Mesendoderm (in vitro differentiated cells): ENCODE measurements around the gene SLC27A2. TPM values are rescaled to one million over a fixed set of nuclear protein-coding genes. Genes with fewer than 3 reads are reported as not detected.
"Not testable (repeated sequence)": the region's sequence is repeated elsewhere in the genome, so short reads cannot be mapped to it uniquely, and the experiment has no call there.

Source experiments
- DNase-seq: peaks from one replicate; pipeline ENCODE4 v3.0.0; 2013
- H2AK5ac ChIP-seq: 2 replicates; pipeline ENCODE4 v1.6.1; 2013; ENCODE audit warnings: low read length, inconsistent platforms
- H2BK120ac ChIP-seq: 2 replicates; pipeline ENCODE4 v1.6.1; 2013; ENCODE audit warnings: low read depth, mild to moderate bottlenecking, low read length, moderate library complexity, mixed read lengths
- H2BK15ac ChIP-seq: replicated peaks from 2 replicates; pipeline ENCODE4 v1.6.1; 2013; ENCODE audit warnings: low read depth, mild to moderate bottlenecking, moderate library complexity
- H2BK5ac ChIP-seq: 2 replicates; pipeline ENCODE4 v1.6.1; 2013; ENCODE audit warnings: low read length, inconsistent platforms
- H3K18ac ChIP-seq: 2 replicates; pipeline ENCODE4 v1.6.1; 2013; ENCODE audit warnings: mild to moderate bottlenecking, low read length, mixed read lengths
- H3K23ac ChIP-seq: one replicate; pipeline ENCODE4 v1.6.1; 2013; ENCODE audit warnings: low read length
- H3K27ac ChIP-seq: 2 replicates; pipeline ENCODE4 v1.5.1; 2013; ENCODE audit warnings: low read depth, mild to moderate bottlenecking, inconsistent platforms, low read length, moderate library complexity
- H3K27me3 ChIP-seq: 2 replicates; pipeline ENCODE4 v1.6.1; 2013; ENCODE audit warnings: low read length, control low read depth, mild to moderate bottlenecking, inconsistent platforms; ENCODE audit not compliant: insufficient read depth, poor library complexity
- H3K36me3 ChIP-seq: 2 replicates; pipeline ENCODE4 v1.6.1; 2013; ENCODE audit warnings: low read length, inconsistent platforms; ENCODE audit not compliant: control insufficient read depth, insufficient read depth
- H3K4ac ChIP-seq: one replicate; pipeline ENCODE4 v1.6.1; 2013; ENCODE audit warnings: low read depth, mild to moderate bottlenecking, low read length, moderate library complexity
- H3K4me1 ChIP-seq: 2 replicates; pipeline ENCODE4 v1.6.1; 2013; ENCODE audit warnings: low read depth, low read length, inconsistent platforms; ENCODE audit not compliant: control insufficient read depth
- H3K4me2 ChIP-seq: 2 replicates; pipeline ENCODE4 v1.6.1; 2013; ENCODE audit warnings: low read length
- H3K4me3 ChIP-seq: 2 replicates; pipeline ENCODE4 v1.5.1; 2013; ENCODE audit warnings: mild to moderate bottlenecking, low read length
- H3K56ac ChIP-seq: one replicate; pipeline ENCODE4 v1.6.1; 2013; ENCODE audit warnings: low read length
- H3K79me1 ChIP-seq: 2 replicates; pipeline ENCODE4 v1.6.1; 2013; ENCODE audit warnings: low read length, inconsistent platforms
- H3K79me2 ChIP-seq: 2 replicates; pipeline ENCODE4 v1.6.1; 2013; ENCODE audit warnings: mild to moderate bottlenecking, low read length; ENCODE audit not compliant: control insufficient read depth, insufficient read depth
- H3K9ac ChIP-seq: 2 replicates; pipeline ENCODE4 v1.6.1; 2013; ENCODE audit warnings: low read length, inconsistent platforms
- H4K5ac ChIP-seq: one replicate; pipeline ENCODE4 v1.6.1; 2013; ENCODE audit warnings: low read length
- H4K8ac ChIP-seq: one replicate; pipeline ENCODE4 v1.6.1; 2013; ENCODE audit warnings: low read depth, mild to moderate bottlenecking, control low read depth, low read length, moderate library complexity
- WGBS: extraction: QIAGEN DNeasy Blood & Tissue Kit; methylation state at CpG from one replicate; pipeline ENCODE4 v1.1.7; 2013; ENCODE audit warnings: low lambda C conversion rate, missing lambda C conversion rate; ENCODE audit not compliant: insufficient coverage; ENCODE audit errors: extremely low coverage; 5-methylcytosine and 5-hydroxymethylcytosine counted together
- polyA plus RNA-seq, 2 experiments: library from polyadenylated mRNA; stranded (reverse); fragments of 200-250 nt; gene quantifications; one replicate each; pipeline ENCODE4 v1.2.3, GENCODE V29; 2013

Gene SLC27A2
- 2.1 TPM for polyA plus RNA-seq (2013, experiment 1 of 2)
- polyA plus RNA-seq (2013, experiment 2 of 2): 2.0 TPM

DNA sequence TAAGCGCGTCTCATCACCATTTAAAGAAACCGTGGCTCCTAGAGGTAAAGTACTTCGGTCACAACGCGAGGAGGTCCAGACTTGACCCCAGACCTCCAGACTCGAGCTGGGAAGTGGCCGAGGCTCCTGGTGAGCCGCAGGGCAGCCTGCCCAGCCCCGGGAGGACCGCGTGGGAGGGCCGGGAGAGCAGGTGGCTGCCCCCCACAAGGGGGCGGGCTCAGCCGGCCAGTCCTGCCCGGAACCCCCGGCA lies at the start of gene SLC27A2:
TSS of gene SLC27A2 (plus strand) at position 228 of the 250 bp plus-strand sequence. CDS start 232 bp downstream, outside the sequence.
- no peaks in the 10 kb centered on the region for H3K79me1 ChIP-seq
- WGBS: no CpG with 5 or more reads among the region's 17 CpGs
- H3K18ac ChIP-seq: no peak within 1 kb of the TSS
- H3K4ac ChIP-seq: no peak within 1 kb of the TSS
- no peak within 1 kb of the TSS for H4K8ac ChIP-seq
- H3K4me2 ChIP-seq: peak within 1 kb of the TSS; percentile 77
- no peak within 1 kb of the TSS for H3K27ac ChIP-seq
- H3K56ac ChIP-seq: peak within 1 kb of the TSS; percentile 31
- peaks cover 20% of the 10 kb centered on the region for H3K27me3 ChIP-seq
- H3K36me3 ChIP-seq: no peaks in the 10 kb centered on the region
- H2BK5ac ChIP-seq: no peak within 1 kb of the TSS
- H4K5ac ChIP-seq: no peak within 1 kb of the TSS
- no peak within 1 kb of the TSS for H2BK120ac ChIP-seq
- no peak within 1 kb of the TSS for H2AK5ac ChIP-seq
- no peaks in the 10 kb centered on the region for H3K4me1 ChIP-seq
- no peak within 1 kb of the TSS for H3K23ac ChIP-seq
- H3K79me2 ChIP-seq: no peaks in the 10 kb centered on the region
- DNase-seq: peak; percentile 56
- no peak within 1 kb of the TSS for H2BK15ac ChIP-seq
- no peak within 1 kb of the TSS for H3K4me3 ChIP-seq
- H3K9ac ChIP-seq: peak within 1 kb of the TSS; percentile 20

- H3K27ac ChIP-seq, H3K4me1 ChIP-seq, H2BK5ac ChIP-seq, H2BK120ac ChIP-seq, DNase-seq, H4K8ac ChIP-seq, H2AK5ac ChIP-seq, H2BK15ac ChIP-seq, H3K23ac ChIP-seq, H3K36me3 ChIP-seq, H4K5ac ChIP-seq, H3K79me1 ChIP-seq, H3K4me3 ChIP-seq, H3K4ac ChIP-seq, H3K79me2 ChIP-seq, H3K4me2 ChIP-seq, H3K56ac ChIP-seq, H3K9ac ChIP-seq, H3K18ac ChIP-seq, H3K27me3 ChIP-seq: not testable (repeated sequence)
- no CpG with 5 or more reads among the region's 3 CpGs for WGBS
Measured at GRCh38 chr15:50132251-50132984, 49.6 kb upstream of the SLC27A2 start.

- Histone ChIP-seq H3K18ac (no peak overlapping the region), H3K4me1 (no peaks in the 10 kb centered on the region), H2BK15ac (no peak overlapping the region), H3K27ac (no peak overlapping the region), H3K4me3 (no peak overlapping the region), H3K56ac (no peak overlapping the region), H2BK120ac (no peak overlapping the region), H3K4ac (no peak overlapping the region), H4K8ac (no peak overlapping the region), H3K79me1 (no peaks in the 10 kb centered on the region), H3K79me2 (no peaks in the 10 kb centered on the region), H2BK5ac (no peak overlapping the region), H3K4me2 (no peak overlapping the region), H3K9ac (no peak overlapping the region), H3K36me3 (no peaks in the 10 kb centered on the region), H4K5ac (no peak overlapping the region), H3K27me3 (no peaks in the 10 kb centered on the region), H3K23ac (no peak overlapping the region), H2AK5ac (no peak overlapping the region)
- DNase-seq: no peak
- whole genome bisulfite sequencing: no CpG with 5 or more reads among the region's 2 CpGs
Measured at GRCh38 chr15:50134524-50135024, 47.4 kb upstream of the SLC27A2 start.

DNA sequence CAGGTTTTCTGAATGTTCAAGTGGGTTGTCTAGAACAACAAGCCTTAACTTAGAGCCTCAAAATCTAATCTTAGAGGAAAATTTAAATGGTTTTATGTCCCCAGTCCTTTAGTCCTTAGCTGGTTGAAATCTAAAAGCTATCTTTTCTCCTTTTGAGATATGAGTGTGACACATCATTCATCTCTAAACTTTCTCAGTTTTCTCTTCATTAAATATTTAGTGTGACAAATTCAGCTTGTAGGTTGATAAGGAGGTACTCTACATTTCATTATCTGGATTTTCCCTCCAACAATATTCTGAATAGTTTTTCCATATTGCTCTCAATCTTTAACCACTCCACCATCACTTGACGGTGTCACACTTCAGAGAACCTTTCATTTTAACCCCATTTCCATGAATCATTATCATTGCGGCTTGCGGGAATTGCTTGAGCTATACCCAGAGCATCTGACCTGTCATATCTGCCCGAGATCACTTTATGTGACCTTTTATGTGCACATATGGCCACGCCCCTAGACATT lies 46.9 kb upstream of the SLC27A2 start:
- WGBS: no CpG with 5 or more reads among the region's 5 CpGs

DNA sequence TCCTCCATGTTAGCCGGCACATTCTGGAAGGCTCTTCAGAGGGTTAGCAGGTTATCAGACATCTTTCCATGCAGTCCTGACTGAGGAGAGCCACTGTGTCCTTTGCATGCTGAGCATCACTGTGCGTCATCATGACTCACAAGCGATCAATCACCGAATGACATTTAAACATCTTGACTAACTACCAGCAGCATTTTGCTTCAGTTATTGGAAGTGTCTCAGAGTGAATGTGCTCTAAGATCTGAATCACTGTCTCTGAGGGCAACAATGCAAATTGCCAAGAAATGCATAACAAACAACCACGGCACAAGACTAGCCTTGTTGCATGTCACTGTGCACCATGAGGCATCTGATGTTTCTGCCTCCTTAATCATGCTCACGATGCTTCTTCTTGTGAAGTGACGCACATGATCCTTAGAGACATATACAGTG lies 44.6 kb upstream of the SLC27A2 start:
- H4K5ac ChIP-seq: no peak overlapping the region
- H3K79me1 ChIP-seq: no peaks in the 10 kb centered on the region
- no peak overlapping the region for H2BK5ac ChIP-seq
- H2BK120ac ChIP-seq: no peak overlapping the region
- no peak overlapping the region for H3K18ac ChIP-seq
- no peak overlapping the region for H4K8ac ChIP-seq
- H3K27ac ChIP-seq: no peak overlapping the region
- no peak for DNase-seq
- H3K9ac ChIP-seq: no peak overlapping the region
- no peak overlapping the region for H3K4me2 ChIP-seq
- H2AK5ac ChIP-seq: no peak overlapping the region
- WGBS: no CpG with 5 or more reads among the region's 7 CpGs
- no peaks in the 10 kb centered on the region for H3K36me3 ChIP-seq
- no peak overlapping the region for H2BK15ac ChIP-seq
- H3K27me3 ChIP-seq: no peaks in the 10 kb centered on the region
- H3K4me3 ChIP-seq: no peak overlapping the region
- no peak overlapping the region for H3K56ac ChIP-seq
- H3K23ac ChIP-seq: no peak overlapping the region
- H3K4ac ChIP-seq: no peak overlapping the region
- no peaks in the 10 kb centered on the region for H3K79me2 ChIP-seq
- no peaks in the 10 kb centered on the region for H3K4me1 ChIP-seq

More for the DNA sequence above, 46.9 kb upstream of the SLC27A2 start:
- H2BK15ac ChIP-seq: no peak overlapping the region
- DNase-seq: no peak
- no peak overlapping the region for H3K4me2 ChIP-seq
- no peak overlapping the region for H2BK5ac ChIP-seq
- H3K56ac ChIP-seq: no peak overlapping the region
- no peak overlapping the region for H3K4ac ChIP-seq
- H4K8ac ChIP-seq: no peak overlapping the region
- H3K4me1 ChIP-seq: no peaks in the 10 kb centered on the region
- no peaks in the 10 kb centered on the region for H3K79me2 ChIP-seq
- H3K27ac ChIP-seq: no peak overlapping the region
- H3K27me3 ChIP-seq: no peaks in the 10 kb centered on the region
- H4K5ac ChIP-seq: no peak overlapping the region
- no peak overlapping the region for H2AK5ac ChIP-seq
- H3K18ac ChIP-seq: no peak overlapping the region
- no peak overlapping the region for H2BK120ac ChIP-seq
- H3K79me1 ChIP-seq: no peaks in the 10 kb centered on the region
- no peaks in the 10 kb centered on the region for H3K36me3 ChIP-seq
- H3K4me3 ChIP-seq: no peak overlapping the region
- H3K23ac ChIP-seq: no peak overlapping the region
- H3K9ac ChIP-seq: no peak overlapping the region
